H1 (cell line): Measurements from ENCODE around the gene METTL8. TPM values are rescaled to one million over a fixed set of nuclear protein-coding genes. Genes with fewer than 3 reads are reported as not detected.

Experiments
- KDM4A ChIP-seq: IDR thresholded peaks from one replicate; pipeline ENCODE4 v1.7.1; 2012; ENCODE audit warnings: low read depth, mild to moderate bottlenecking, moderate library complexity, low read length, inconsistent platforms; ENCODE audit not compliant: severe bottlenecking
- SRF ChIP-seq: IDR thresholded peaks from 2 replicates; pipeline ENCODE4 v1.6.1; 2011; ENCODE audit warnings: mild to moderate bottlenecking, low read depth, low read length, moderate library complexity
- TEAD4 ChIP-seq: IDR thresholded peaks from 2 replicates; pipeline ENCODE4 v1.6.1; 2012; ENCODE audit warnings: low read depth, low read length, inconsistent platforms, mixed read lengths
- polyA plus RNA-seq, 7 experiments: library from polyadenylated mRNA; depleted of rRNA in 3 of 7; stranded (reverse) in 5 of 7; unstranded in 2 of 7; fragments of >200 nt in 5 of 7; fragments of 200-250 nt in 2 of 7; gene quantifications; 1 replicate in 5 of 7; 2 replicates in 1 of 7; 4 replicates in 1 of 7; pipeline versions ENCODE4 v1.2.1 to v1.2.3, GENCODE V29; 2011 to 2013; ENCODE audit warnings: missing spikeins in 2 of 7, mixed read lengths in 2 of 7
- total RNA-seq: library from RNA; stranded (reverse); fragmentation: NEBNext Ultra II Directional; extraction: Animal tissue kit (Norgen Biotek cat#: 25700); gene quantifications from 2 replicates; pipeline ENCODE4 v1.2.1, GENCODE V29; 2021

METTL8 gene
- total and polyA plus RNA-seq, 2 of the 8 experiments (the other 6 are each of a cell fraction or from before 2014, with no cell fraction given): 17.6 to 79.7 TPM

DNA sequence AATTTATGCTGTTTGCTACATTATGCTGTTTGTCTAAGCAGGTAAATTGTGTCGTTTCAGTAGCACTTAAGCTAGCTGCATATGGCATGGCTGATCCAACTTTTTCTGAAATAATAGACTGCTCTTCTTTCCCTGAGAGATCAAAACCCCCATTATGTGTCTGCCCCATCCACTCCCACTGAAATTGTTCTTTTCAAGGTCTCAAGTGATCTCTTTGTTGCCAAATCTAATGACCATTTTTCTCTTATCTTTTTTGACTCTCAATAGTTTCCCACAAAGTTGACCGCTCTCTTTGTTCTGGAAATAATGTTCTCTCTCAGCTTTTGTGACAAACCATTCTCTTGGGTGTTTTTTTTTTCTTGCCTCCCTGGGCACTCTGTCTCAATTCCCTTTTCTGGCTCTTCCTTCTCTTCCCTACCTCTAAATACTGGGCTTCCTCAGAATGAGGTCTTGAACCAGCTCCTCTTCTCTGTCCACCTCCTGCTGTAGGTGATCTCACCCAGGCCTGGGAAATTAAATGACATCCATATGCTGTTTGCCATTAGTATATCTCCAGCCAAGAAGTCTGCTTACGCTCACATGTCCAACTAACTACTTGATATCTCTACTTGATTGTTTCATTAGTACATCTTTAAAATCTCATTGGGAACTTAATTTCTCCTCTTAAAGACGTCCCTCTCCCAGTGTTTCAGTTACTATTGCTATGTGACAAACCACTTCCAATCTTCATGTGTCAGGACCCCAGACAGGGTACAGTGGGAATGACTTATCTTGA is 165.7 kb downstream of the METTL8 start (continued):
- TF ChIP-seq TEAD4 (no peak), KDM4A (no peak), SRF (no peak)

Other genes starting within 250 kb of the METTL8 start
- 26.1 and 30.0 TPM in 2 replicates for gene DCAF17, start 236 bp upstream of the METTL8 start, total RNA-seq
- gene DCAF17, start 236 bp upstream of the METTL8 start, polyA plus RNA-seq (2011; rRNA removed): 7.9 and 10.7 TPM in 2 replicates
- gene CYBRD1, start 88.5 kb upstream of the METTL8 start, total RNA-seq: 12.6 and 14.9 TPM in 2 replicates
- gene CYBRD1, start 88.5 kb upstream of the METTL8 start, polyA plus RNA-seq (2011; rRNA removed): 9.2 and 10.7 TPM in 2 replicates